Breast epithelium (tissue), 4 donors: Measurements from ENCODE around the gene DBR1. TPM values are rescaled to one million over a fixed set of nuclear protein-coding genes. Genes with fewer than 3 reads are reported as not detected.

ENCODE experiments used
- DNase-seq, 2 donors: peaks; one replicate each; pipeline ENCODE4 v3.0.0-alpha.2; 2019; ENCODE audit warnings: low spot score in 2 of 2
- H3K27ac ChIP-seq, 2 donors: fragments of 200-600 bp; sonication (generic) in 1 of 2; one replicate each; pipeline ENCODE4 v1.5.1; 2016 to 2019; ENCODE audit warnings: mild to moderate bottlenecking in 1 of 2
- H3K27me3 ChIP-seq, 2 donors: fragments of 200-600 bp; sonication (generic) in 1 of 2; one replicate each; pipeline versions ENCODE4 v1.5.1 to v1.6.0; 2017 to 2019; ENCODE audit warnings: control low read depth in 1 of 2, mild to moderate bottlenecking in 1 of 2
- H3K36me3 ChIP-seq: fragments of 200-600 bp; one replicate; pipeline ENCODE4 v1.5.1; 2019
- H3K4me1 ChIP-seq, 2 donors: fragments of 200-600 bp; sonication (generic); one replicate each; pipeline ENCODE4 v1.5.1; 2016 to 2019; ENCODE audit warnings: control low read depth in 1 of 2
- H3K4me3 ChIP-seq, 3 donors: fragments of 200-600 bp; sonication (generic); 1 replicate in 2 of 3; 2 replicates in 1 of 3; pipeline ENCODE4 v1.5.1; 2016 to 2019; ENCODE audit warnings: mild to moderate bottlenecking in 3 of 3, moderate library complexity in 2 of 3
- H3K9me3 ChIP-seq, 2 donors: fragments of 200-600 bp; sonication (generic) in 1 of 2; one replicate each; pipeline ENCODE4 v1.5.1; 2016 to 2019; ENCODE audit warnings: control low read depth in 1 of 2
- POLR2A ChIP-seq: fragments of 450-650 bp; IDR thresholded peaks from one replicate; pipeline ENCODE4 v1.6.1; 2016; ENCODE audit warnings: antibody characterized with exemption, mild to moderate bottlenecking, moderate library complexity
- POLR2AphosphoS5 ChIP-seq, 3 donors: sonication (generic); formaldehyde crosslinking; IDR thresholded peaks; one replicate each; pipeline ENCODE4 v1.6.1; 2017; ENCODE audit warnings: antibody characterized with exemption in 3 of 3
- intact Hi-C: fragments of 100-400 bp; cut with DNase I; formaldehyde crosslinking; loops from one replicate; pipeline ENCODE4 v1.15.1; 2023; ENCODE audit warnings: low total_unique reads
- total RNA-seq, 3 donors: library from RNA; depleted of rRNA; stranded (reverse); fragments of >200 nt; gene quantifications; one replicate each; pipeline ENCODE4 v1.1.0, GENCODE V29; 2016
- TF ChIP-seq, protein P1 (sequence below), 3 donors: fragments of 450-650 bp; IDR thresholded peaks; one replicate each; pipeline ENCODE4 v1.5.1; 2016 to 2017; ENCODE audit warnings: antibody characterized with exemption in 3 of 3, mild to moderate bottlenecking in 3 of 3, moderate library complexity in 3 of 3

Gene DBR1
- total RNA-seq, 3 donors from 2014 or later, result 9.9 to 20.5 (median 13.1) TPM

DNA sequence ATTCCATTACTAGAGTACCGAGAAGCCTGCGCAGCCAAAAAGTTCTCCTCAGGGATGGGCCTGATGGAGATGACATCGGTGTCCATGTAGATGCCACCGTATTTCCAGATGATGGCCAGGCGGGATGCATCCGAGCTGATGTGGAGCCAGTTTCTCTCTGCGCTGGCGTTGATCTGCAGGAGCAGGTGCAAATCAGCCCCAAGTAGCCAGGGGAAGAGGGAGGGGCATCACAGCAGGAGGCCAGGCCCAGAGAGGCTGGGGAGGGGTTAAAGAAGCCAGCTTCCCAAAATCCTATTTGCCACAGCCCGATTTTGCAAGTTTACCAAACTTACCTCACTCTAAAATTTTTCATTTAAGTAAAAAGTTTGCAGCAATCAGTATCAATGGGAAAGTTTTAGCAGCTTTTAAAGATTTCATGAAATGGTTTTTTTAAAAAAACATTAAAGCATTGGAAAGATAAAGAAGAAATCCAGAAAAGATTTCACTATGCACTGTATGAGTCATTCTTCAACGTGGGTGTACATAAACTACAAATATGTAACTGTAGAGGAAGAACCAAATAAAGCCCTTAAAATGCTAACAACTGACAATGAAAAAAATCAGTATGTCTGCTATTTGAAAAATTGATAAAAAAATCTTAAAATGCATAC lies 49.9 kb downstream of the DBR1 start:
- H3K9me3 ChIP-seq, result no peaks in the 10 kb centered on the region
- no peaks in the 10 kb centered on the region for H3K27me3 ChIP-seq
- H3K27ac ChIP-seq, result no peak overlapping the region
- intact Hi-C loops, result no loop called here
- H3K4me3 ChIP-seq, result no peak overlapping the region
- H3K4me1 ChIP-seq, result no peaks in the 10 kb centered on the region
- no peaks in the 10 kb centered on the region for H3K36me3 ChIP-seq
- no peak for TF ChIP-seq POLR2A
- TF ChIP-seq, protein P1, sequence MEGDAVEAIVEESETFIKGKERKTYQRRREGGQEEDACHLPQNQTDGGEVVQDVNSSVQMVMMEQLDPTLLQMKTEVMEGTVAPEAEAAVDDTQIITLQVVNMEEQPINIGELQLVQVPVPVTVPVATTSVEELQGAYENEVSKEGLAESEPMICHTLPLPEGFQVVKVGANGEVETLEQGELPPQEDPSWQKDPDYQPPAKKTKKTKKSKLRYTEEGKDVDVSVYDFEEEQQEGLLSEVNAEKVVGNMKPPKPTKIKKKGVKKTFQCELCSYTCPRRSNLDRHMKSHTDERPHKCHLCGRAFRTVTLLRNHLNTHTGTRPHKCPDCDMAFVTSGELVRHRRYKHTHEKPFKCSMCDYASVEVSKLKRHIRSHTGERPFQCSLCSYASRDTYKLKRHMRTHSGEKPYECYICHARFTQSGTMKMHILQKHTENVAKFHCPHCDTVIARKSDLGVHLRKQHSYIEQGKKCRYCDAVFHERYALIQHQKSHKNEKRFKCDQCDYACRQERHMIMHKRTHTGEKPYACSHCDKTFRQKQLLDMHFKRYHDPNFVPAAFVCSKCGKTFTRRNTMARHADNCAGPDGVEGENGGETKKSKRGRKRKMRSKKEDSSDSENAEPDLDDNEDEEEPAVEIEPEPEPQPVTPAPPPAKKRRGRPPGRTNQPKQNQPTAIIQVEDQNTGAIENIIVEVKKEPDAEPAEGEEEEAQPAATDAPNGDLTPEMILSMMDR (IDR thresholded peaks at IDR 0.05), result no peak
- no peak for TF ChIP-seq POLR2AphosphoS5 (IDR thresholded peaks at IDR 0.05)
- DNase-seq, result no peak

GRCh38 chr3:138124188-138124587 lies 50.5 kb downstream of the DBR1 start:
- H3K27me3 ChIP-seq, result no peaks in the 10 kb centered on the region
- DNase-seq, result no peak
- TF ChIP-seq POLR2AphosphoS5 (IDR thresholded peaks at IDR 0.05) (no peak), POLR2A (no peak)
- TF ChIP-seq, protein P1 (IDR thresholded peaks at IDR 0.05), result no peak
- no peaks in the 10 kb centered on the region for H3K9me3 ChIP-seq
- no peak overlapping the region for H3K27ac ChIP-seq
- no peaks in the 10 kb centered on the region for H3K4me1 ChIP-seq
- intact Hi-C loops, result no loop called here
- H3K36me3 ChIP-seq, result no peaks in the 10 kb centered on the region
- no peak overlapping the region for H3K4me3 ChIP-seq

GRCh38 chr3:138119423-138119766 lies 55.3 kb downstream of the DBR1 start:
- intact Hi-C loops, result no loop called here
- H3K27ac ChIP-seq, result no peak overlapping the region
- H3K4me1 ChIP-seq, result no peaks in the 10 kb centered on the region
- no peaks in the 10 kb centered on the region for H3K9me3 ChIP-seq
- no peak for DNase-seq
- H3K36me3 ChIP-seq, result no peaks in the 10 kb centered on the region
- H3K27me3 ChIP-seq, result no peaks in the 10 kb centered on the region
- TF ChIP-seq, protein P1 (IDR thresholded peaks at IDR 0.05), result no peak
- TF ChIP-seq POLR2A (no peak), POLR2AphosphoS5 (IDR thresholded peaks at IDR 0.05) (no peak)
- H3K4me3 ChIP-seq, result no peak overlapping the region

DNA sequence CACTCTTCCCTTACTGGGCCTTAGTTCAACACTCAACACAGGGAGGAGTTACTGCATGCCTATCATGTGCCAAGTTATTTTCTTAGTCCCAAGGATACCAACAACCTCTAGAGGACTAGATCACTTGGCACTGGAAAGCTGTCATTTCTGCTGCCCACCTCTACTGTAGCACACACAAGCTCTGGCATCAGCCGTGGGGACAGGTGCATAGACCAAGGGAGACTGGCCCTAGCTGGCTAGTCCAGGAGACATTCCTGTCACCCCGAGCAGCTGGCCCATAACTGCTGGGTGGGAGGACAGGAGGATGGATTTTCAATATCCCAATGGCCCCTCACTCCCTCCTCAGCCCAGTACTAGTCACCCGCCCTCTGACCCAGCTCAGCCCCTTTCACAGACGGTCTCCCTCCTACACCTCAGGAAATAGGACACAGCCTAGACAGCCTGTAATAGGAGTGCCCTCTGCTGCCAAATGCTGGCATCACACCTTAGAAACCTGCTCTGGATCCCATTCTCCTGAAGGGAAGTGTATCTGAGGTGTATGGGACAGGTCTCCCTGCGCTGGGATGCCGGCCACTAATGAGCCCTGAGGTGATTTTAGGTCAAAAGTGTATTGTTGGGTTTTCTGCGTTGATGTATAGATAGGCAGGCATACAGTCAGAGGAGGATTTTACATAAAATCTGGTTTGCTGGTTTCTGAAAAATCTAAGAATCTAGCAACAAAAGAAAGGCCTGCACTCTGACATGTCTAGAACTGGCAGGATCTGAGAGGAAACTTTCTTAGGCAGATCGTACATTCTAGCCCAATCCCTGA lies 55.9 kb downstream of the DBR1 start:
- DNase-seq, result peak; percentile 62 to 63
- Histone ChIP-seq H3K4me1 (no peaks in the 10 kb centered on the region), H3K27ac (no peak overlapping the region), H3K4me3 (no peak overlapping the region), H3K36me3 (no peaks in the 10 kb centered on the region), H3K9me3 (no peaks in the 10 kb centered on the region), H3K27me3 (no peaks in the 10 kb centered on the region)
- intact Hi-C loops, result no loop called here
- TF ChIP-seq, protein P1 (IDR thresholded peaks at IDR 0.05), result peak; percentile 44 to 60 (median 56)
- no peak for TF ChIP-seq POLR2AphosphoS5 (IDR thresholded peaks at IDR 0.05)
